ENCODE data around the gene CCBE1.
"Not testable (repeated sequence)": the region's sequence is repeated elsewhere in the genome, so short reads cannot be mapped to it uniquely, and the experiment has no call there.

Gene CCBE1

DNA sequence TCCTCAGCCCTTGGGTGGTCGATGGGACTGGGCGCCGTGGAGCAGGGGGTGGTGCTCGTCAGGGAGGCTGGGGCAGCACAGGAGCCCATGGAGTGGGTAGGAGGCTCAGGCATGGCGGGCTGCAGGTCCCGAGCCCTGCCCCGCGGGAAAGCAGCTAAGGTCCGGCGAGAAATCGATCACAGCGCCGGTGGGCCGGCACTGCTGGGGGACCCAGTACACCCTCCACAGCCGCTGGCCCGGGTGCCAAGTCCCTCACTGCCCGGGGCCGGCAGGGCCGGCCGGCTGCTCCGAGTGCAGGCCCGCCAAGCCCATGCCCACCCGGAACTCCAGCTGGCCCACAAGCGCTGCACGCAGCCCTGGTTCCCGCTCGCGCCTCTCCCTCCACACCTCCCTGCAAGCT, 16.9 kb upstream of the CCBE1 start:
- not testable (repeated sequence) for DNase-seq

- no peak for DNase-seq
These were observed 15.1 kb upstream of the CCBE1 start for GRCh38 chr18:59712311-59712710.

DNA sequence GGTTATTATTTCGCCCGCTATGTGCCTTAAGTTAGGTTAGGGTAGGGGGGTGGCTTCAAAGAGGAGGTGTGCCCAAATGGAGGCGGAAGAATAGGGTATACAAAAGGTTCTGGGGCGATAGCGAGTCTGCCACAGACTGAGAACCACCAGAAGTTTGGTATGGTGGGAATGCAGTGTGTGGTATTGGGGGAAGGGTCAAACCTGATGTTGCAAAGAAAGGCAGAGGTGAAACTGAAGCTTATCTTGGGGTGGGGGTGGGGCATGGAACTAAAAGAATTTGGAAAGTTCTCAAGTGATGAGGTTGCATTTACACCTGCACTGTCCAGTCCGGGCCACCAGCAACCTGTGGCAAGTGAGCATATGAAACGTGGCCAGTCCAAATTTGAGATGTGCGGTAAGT, 11.8 kb upstream of the CCBE1 start:
- DNase-seq = no peak

GRCh38 chr18:59707306-59707705, 10.1 kb upstream of the CCBE1 start:
- no peak for DNase-seq

DNA sequence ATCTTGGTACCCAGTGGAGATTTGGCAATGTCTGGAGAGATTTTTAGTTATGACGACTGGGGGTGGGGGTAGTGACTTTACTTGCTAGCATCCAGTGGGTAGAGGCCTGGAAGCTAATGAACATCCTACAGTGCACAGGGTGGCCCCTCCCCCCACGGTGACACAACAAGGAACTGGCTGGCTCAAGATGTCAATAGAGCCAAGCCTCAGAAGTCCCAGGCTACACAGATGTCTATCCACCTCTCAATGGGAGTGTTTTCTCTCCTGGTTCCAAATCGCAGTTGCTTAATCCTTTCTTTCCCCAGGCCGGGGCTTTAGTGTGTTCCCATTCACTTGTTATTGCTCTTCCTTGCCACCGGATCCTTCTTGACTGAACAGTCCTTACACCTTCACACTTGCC, 9.3 kb upstream of the CCBE1 start:
- no peak for DNase-seq

GRCh38 chr18:59705145-59705544, 7.9 kb upstream of the CCBE1 start:
- DNase-seq = no peak

- DNase-seq = no peak
These were observed 6.9 kb upstream of the CCBE1 start for GRCh38 chr18:59704146-59704545.

DNA sequence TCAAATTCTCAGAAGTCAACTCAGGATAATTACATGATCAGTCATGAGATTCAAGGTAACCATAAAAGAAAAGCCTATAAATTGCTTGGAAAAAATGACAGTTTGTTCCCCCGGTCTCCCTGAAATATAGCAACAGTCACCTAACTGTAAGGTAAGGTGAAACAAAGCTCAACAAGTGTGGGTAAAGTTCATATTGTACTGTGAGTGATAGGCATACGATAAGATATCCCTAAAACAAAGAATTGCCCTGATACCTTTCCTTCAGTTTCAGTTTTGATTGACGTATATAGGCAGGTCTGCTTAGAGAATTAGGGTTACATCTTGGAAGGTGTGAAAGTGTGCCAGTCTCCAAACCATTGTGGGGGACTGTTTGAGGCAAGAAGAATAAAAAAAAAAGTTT, 4.0 kb upstream of the CCBE1 start:
- no peak for DNase-seq

- no peak for DNase-seq
These were observed 3.3 kb upstream of the CCBE1 start for GRCh38 chr18:59700535-59700967.

DNA sequence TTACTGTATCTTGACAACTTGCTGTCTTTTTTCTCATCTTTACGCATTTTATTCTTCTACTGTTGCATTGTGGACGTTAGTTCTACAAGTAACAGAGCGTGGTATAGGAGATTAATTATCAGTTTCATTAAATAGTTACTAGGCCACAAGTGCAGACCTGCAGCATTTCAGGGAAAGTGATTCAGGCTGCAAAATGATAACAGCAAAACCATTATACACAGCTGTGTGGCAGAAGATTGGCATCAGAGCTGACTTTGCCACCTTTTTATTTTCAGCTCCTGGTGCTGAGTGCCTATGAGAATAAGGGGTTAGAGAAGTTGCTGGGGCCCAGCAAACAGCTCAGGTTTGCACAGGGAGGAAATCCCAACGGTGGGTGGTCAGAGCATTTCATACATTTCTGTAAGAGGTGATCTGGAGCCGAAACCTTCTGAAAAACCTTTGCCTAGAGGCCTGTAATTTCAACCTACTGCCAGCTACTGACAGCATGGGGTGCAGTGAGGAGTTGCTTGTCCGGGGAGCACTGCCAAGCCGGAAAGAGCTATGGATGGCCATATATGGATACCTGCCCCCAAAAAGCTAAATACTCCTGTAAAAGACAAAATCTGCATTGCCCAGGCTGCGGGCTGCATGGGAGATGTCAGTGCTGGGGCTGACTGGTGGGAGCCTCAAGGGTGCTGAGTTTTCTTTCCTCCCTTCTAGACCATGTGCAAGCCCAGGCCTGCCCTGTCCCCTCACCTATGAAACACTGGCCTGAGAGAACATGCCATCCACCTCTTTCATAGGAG, 2.7 kb upstream of the CCBE1 start:
- DNase-seq = no peak

DNA sequence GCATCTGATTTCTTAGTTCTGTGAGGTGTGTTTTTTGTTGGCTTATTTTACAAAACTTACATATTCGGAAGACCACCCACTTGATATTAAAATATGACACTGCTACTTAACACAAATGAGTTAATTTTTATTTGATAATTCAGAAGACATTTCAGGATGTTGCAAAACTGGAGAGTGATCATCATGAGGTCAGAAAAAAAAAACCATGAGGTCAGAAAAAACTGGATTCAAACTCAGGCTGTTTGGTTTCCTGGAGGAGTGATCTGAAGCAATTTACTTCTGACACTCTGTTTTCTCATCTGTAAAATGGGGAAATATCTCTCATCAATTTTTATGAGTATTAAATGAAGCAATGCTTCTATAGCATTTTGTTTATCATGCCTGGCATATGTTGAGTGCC, 1.8 kb upstream of the CCBE1 start:
- no peak for DNase-seq

DNA sequence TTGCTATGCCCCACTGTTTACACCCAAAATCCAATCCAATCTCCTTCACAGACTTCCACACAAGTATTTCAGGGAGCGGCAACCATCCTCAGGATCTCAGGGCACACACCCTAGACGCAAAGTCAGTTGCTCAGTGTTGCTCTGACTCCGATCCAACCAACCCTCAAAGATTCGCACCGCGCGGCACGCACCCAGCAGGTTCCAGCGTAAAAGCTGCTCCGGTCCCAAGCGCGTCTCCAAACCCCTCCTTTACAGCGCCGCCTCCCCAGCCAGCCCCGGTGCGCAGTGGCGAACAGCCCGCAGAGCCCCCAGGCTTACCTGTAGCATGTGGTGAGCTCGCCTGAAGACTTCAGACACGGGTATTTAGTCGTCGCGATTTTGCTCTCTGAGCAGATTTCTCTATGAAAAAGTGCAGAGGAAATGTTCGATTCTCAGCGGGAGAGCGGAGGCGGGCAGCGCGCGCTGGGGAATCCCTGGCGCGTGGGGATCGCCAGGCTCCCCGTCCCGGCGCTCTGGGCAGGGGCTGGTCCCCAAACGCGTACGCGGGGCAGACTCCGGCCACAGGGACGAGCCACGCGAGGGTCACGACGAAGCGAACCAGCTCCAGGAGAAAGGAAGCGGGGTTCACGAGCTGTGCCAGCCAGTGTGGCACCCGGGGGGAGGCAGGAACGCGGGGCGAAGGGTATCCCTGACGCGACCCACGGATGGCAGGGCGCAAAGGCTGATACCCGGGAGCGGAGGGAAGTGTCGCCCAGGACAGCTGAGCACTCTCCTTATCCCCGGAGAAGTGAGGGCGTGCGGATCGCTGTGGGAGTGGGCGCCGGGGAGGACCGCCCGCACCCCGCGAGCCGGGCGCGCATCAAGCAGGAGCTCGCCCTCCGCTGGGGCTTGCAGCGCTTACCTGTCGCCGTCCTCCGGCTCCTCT, 650 bp downstream of the CCBE1 start:
- DNase-seq = peak; percentile 1 to 5

DNA sequence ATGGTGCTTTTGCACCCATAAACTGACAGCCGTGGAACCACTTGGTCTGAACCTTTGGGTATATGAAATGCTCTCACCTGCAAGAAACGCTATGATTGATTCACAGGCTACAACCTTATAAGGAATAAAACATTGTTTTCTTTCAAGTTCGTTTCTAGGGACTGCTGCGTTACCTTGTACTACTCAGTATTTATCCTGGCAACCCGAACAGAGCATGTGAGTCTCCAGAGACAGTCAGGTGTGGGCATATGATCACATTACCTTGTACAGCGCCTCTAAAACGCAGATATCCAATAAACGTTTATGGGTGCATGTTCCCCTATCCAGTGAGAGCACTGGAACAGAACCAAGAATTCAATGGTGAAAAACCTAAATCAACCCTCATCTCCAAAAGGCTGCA, 1.7 kb downstream of the CCBE1 start:
- DNase-seq = no peak

DNA sequence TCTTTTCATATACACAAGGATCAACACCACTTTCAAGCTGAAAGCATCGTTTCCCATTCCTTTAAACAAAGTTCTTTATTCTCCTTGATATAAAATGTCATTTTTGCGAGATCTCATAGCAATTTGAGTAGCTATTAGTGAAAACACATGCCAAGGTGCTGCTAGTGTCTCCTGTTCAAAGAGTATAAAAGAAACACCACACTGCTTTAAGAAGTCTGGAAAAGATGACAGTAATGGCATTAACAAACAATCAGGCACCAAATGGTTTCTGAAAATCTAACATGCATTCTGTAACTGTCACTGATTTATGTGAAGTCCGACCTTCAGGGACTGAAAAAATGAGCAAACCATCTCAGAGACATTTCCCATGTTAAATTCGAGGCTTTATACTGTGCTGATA, 2.4 kb downstream of the CCBE1 start:
- DNase-seq = no peak

GRCh38 chr18:59691996-59692395, 5.2 kb downstream of the CCBE1 start:
- DNase-seq = no peak

GRCh38 chr18:59690996-59691395, 6.2 kb downstream of the CCBE1 start:
- no peak for DNase-seq

DNA sequence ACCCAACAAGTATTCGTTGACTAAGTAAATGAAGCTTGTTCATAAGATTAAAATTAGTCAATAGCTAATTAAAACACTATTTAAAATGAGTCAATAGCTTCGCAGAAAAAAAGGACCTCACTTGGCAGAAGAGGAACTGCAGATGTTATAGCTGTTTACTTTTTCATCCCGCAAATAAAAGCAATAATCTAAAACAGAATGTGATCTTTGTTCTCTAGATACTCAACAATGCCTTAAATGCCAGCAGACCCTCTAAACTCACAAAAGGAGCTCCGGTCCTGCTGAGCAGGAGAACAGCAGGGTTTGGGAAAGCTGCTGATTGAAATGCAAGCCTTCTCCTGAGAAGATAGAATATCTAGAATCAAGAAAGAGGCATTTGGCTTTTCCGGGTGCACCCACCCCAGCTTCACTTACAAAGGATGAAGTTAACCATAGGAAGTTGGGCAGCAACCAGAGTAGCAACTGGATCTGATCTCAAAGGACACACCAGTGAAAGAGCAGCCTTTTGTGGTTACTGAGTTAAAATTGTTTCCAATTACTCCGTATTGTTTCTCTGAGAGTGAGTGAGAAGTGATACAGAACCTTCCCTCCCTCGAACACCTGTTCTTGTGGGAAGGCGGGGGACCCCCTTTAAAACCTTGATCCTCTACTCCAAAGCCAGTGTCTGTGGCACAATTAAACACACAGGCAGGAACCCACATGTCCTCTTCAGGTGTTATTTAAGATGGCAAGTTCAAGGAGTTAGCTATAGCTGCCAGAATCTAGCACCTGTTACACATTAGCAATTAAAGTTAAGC, 6.8 kb downstream of the CCBE1 start:
- no peak for DNase-seq

DNA sequence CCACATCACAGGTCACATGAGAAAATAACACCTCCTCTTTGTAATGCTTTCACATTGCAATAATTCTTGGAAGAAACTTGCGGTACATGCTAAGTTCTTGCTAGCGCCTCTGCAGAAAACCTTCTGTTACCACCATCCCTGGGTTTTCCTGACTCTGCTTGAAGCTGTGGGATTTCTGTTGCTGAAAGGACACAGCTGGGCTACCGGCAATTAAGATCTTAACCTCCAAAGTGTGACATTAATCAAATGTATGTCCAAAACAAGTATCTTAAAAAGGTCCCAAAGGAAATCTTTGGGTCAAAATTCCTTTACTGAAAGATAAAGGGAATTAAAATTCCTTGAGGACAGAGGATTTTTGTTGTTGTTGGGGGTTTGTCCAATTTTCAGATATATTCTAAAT, 7.5 kb downstream of the CCBE1 start:
- DNase-seq = no peak

DNA sequence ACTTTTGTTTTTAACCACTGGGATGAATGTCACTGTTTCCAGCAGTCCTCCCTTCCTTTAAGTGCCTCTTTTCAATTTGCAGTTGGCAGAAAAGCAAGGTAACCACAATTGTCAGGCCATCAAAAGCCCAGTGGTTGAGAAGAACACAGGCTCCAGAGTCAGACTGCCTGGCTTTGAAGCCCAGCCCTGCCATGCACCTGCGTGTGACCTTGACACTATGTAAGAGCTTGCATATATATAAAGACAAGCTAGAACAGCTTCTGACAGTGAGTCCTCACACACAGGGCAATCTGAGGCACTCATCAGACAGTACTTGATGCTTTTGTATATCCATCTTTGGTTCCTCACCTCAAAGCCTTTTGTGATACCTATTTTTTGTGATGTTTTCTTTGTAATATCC, 11.0 kb downstream of the CCBE1 start:
- DNase-seq = no peak

- DNase-seq = no peak
These were observed 11.7 kb downstream of the CCBE1 start for GRCh38 chr18:59685501-59685900.

- no peak for DNase-seq
These were observed 12.4 kb downstream of the CCBE1 start for GRCh38 chr18:59684777-59685176.

DNA sequence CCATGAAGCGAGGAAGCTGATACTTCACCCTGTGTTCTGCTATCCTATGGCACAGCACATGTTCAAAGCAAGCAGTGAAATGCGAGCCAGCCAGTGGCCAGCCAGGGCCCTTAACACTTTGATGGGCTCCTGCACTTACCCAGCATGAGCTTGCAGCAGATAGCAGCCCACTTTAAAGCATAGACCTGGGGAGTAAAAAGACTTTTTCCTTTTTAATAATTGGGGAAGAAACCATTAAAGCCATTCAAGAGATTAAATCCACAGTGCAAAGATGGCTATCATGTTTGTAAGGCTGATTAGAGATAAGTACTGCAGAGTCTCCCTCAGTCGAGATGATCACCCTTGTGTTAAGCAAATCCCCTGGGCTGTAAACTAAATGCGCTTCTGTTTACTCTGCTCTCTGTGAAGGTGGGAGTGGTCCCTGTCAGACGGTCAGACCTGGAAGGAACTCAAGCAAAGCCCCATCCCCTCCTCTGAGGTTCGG, 15.7 kb downstream of the CCBE1 start:
- DNase-seq = no peak

DNA sequence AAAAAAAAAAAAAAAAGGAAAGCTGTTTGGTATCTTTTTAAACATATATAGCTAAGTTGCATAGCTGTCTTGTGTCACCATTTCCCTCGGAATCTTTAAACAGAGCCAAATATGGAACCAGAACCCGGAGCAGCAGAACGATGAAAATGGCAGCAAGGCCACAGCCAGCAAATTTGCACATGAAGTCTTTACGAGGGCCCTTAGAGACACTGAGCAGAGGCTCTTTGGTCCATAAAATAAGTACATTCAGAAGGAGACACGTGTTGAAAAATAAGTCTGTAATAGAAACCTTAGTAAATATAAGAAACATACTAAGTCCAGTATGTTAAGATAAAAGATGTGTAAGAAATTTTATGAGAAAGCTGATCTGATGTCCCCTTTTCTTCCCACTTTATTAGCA, 16.2 kb downstream of the CCBE1 start:
- no peak for DNase-seq
